Stomach (tissue), 9 donors: ENCODE results near the gene ERCC6L2. TPM values are rescaled to one million over a fixed set of nuclear protein-coding genes. Genes with fewer than 3 reads are reported as not detected.
A peak's percentile ranks its signal among the peaks of the same experiment; 100 is the strongest.

Experiments used
- DNase-seq, 2 donors: peaks; one replicate each; pipeline versions ENCODE4 v3.0.0 to v3.0.0-alpha.2; 2013 to 2019
- H3K27ac ChIP-seq, 5 donors: fragments of 200-600 bp in 4 of 5; sonication (generic) in 4 of 5; one replicate each; pipeline ENCODE4 v1.5.1; 2013 to 2019; ENCODE audit warnings: mild to moderate bottlenecking in 1 of 5, moderate library complexity in 1 of 5
- H3K27me3 ChIP-seq, 3 donors: fragments of 200-600 bp; sonication (generic); one replicate each; pipeline ENCODE4 v1.5.1; 2017 to 2019; ENCODE audit warnings: mixed run types in 1 of 3
- H3K36me3 ChIP-seq, 4 donors: fragments of 200-600 bp; sonication (generic); 1 replicate in 3 of 4; 2 replicates in 1 of 4; pipeline ENCODE4 v1.5.1; 2016 to 2019
- H3K4me1 ChIP-seq, 4 donors: fragments of 200-600 bp; sonication (generic); one replicate each; pipeline ENCODE4 v1.5.1; 2016 to 2019
- H3K4me3 ChIP-seq, 4 donors: fragments of 200-600 bp; sonication (generic) in 3 of 4; one replicate each; pipeline ENCODE4 v1.5.1; 2016 to 2019; ENCODE audit warnings: mild to moderate bottlenecking in 1 of 4
- H3K9me3 ChIP-seq, 4 donors: fragments of 200-600 bp; sonication (generic); one replicate each; pipeline ENCODE4 v1.5.1; 2016 to 2019
- CTCF ChIP-seq, 7 experiments: fragments of 450-650 bp in 4 of 7; fragments of 200-600 bp in 3 of 7; sonication (generic) in 3 of 7; IDR thresholded peaks; one replicate each; pipeline ENCODE4 v1.5.1; 2016 to 2019; ENCODE audit warnings: antibody characterized with exemption in 7 of 7, control low read depth in 2 of 7, mild to moderate bottlenecking in 1 of 7
- EP300 ChIP-seq: sonication (generic); formaldehyde crosslinking; IDR thresholded peaks from one replicate; pipeline ENCODE4 v1.6.1; 2017; ENCODE audit warnings: antibody characterized with exemption
- POLR2A ChIP-seq, 4 donors: fragments of 450-650 bp; IDR thresholded peaks; one replicate each; pipeline ENCODE4 v1.6.1; 2016; ENCODE audit warnings: antibody characterized with exemption in 4 of 4, control low read depth in 2 of 4, mild to moderate bottlenecking in 1 of 4, moderate library complexity in 1 of 4
- POLR2AphosphoS5 ChIP-seq, 3 donors: sonication (generic); formaldehyde crosslinking; IDR thresholded peaks; one replicate each; pipeline ENCODE4 v1.6.1; 2016; ENCODE audit warnings: antibody characterized with exemption in 3 of 3
- WGBS, 5 donors: extraction: QIAGEN DNeasy Blood & Tissue Kit in 3 of 5; methylation state at CpG; one replicate each; pipeline versions ENCODE4 v1.1.5 to v1.1.7; 2013 to 2018; 5-methylcytosine and 5-hydroxymethylcytosine counted together
- intact Hi-C: fragments of 100-400 bp; cut with DNase I; formaldehyde crosslinking; loops from one replicate; pipeline ENCODE4 v1.15.1; 2023; ENCODE audit warnings: low total_unique reads
- polyA plus RNA-seq, 3 donors: library from polyadenylated mRNA; stranded (reverse); fragments of 200-250 nt; gene quantifications; one replicate each; pipeline ENCODE4 v1.2.3, GENCODE V29; 2013
- total RNA-seq, 5 donors: library from RNA; depleted of rRNA; stranded (reverse); fragments of >200 nt; gene quantifications; one replicate each; pipeline versions ENCODE4 v1.1.0 to v1.2.3, GENCODE V29; 2014 to 2016
- donor health status: healthy with polysubstance abuse.
- donor health status: Bipolar disorder and iron deficiency.
- donor health status: healthy.

The ERCC6L2 gene
- total and polyA plus RNA-seq, 8 donors: 3.9 to 218 (median 34.1) TPM

GRCh38 chr9:95880021-95880690 is 4.7 kb downstream of the ERCC6L2 start:
- no peaks in the 10 kb centered on the region for H3K27me3 ChIP-seq
- 45 to 64% (median 60%) methylated on average over 4 of the region's 4 CpGs for WGBS, 5 donors
- H3K9me3 ChIP-seq: no peaks in the 10 kb centered on the region
- H3K27ac ChIP-seq: peak overlapping the region in 4 of 5 donors; percentile 14 to 32 (median 22)
- peaks cover 0 to 37% (median 15%) of the 10 kb centered on the region in 4 donors for H3K4me1 ChIP-seq
- peak in 1 of 2 donors; percentile 82 for DNase-seq
- peaks cover 5 to 20% (median 15%) of the 10 kb centered on the region in 4 donors for H3K36me3 ChIP-seq
- TF ChIP-seq CTCF (IDR thresholded peaks at IDR 0.05): no peak
- no peak for TF ChIP-seq POLR2AphosphoS5 (IDR thresholded peaks at IDR 0.05)
- no peak for TF ChIP-seq EP300
- no peak for TF ChIP-seq POLR2A (IDR thresholded peaks at IDR 0.05)
- intact Hi-C loops: no loop called here
- H3K4me3 ChIP-seq: no peak overlapping the region

- DNase-seq: no peak
- intact Hi-C loops: no loop called here
- peaks cover 0 to 9% (median 3%) of the 10 kb centered on the region in 4 donors for H3K4me1 ChIP-seq
- no peak overlapping the region for H3K4me3 ChIP-seq
- H3K27me3 ChIP-seq: no peaks in the 10 kb centered on the region
- peaks cover 0 to 4% (median 2%) of the 10 kb centered on the region in 4 donors for H3K9me3 ChIP-seq
- TF ChIP-seq POLR2A (IDR thresholded peaks at IDR 0.05): no peak
- TF ChIP-seq POLR2AphosphoS5 (IDR thresholded peaks at IDR 0.05): no peak
- no peak for TF ChIP-seq CTCF (IDR thresholded peaks at IDR 0.05)
- TF ChIP-seq EP300: no peak
- no peak overlapping the region for H3K27ac ChIP-seq
- 70 to 92% (median 90%) methylated on average over 1 of the region's 1 CpG for WGBS, 5 donors
- peaks cover 5 to 22% (median 12%) of the 10 kb centered on the region in 4 donors for H3K36me3 ChIP-seq
Measured at GRCh38 chr9:95887926-95888497, 12.5 kb downstream of the ERCC6L2 start.

- Histone ChIP-seq H3K27ac (no peak overlapping the region), H3K36me3 (peaks cover 0 to 11% (median 4%) of the 10 kb centered on the region in 4 donors), H3K4me1 (peaks cover 0 to 15% (median 2%) of the 10 kb centered on the region in 4 donors), H3K27me3 (no peaks in the 10 kb centered on the region), H3K4me3 (no peak overlapping the region), H3K9me3 (peaks cover 0 to 4% (median 2%) of the 10 kb centered on the region in 4 donors)
- DNase-seq: no peak
- intact Hi-C loops: no loop called here
- 94 to 97% (median 95%) methylated on average over 4 of the region's 4 CpGs for WGBS, 5 donors
- TF ChIP-seq POLR2AphosphoS5 (IDR thresholded peaks at IDR 0.05) (no peak), EP300 (no peak)
Measured at GRCh38 chr9:95890594-95890993, 15.1 kb downstream of the ERCC6L2 start.

GRCh38 chr9:95891067-95891671 is 15.7 kb downstream of the ERCC6L2 start:
- WGBS, 5 donors: 93 to 99% (median 95%) methylated on average over 8 of the region's 8 CpGs
- Histone ChIP-seq H3K4me1 (peaks cover 0 to 15% (median 2%) of the 10 kb centered on the region in 4 donors), H3K27me3 (no peaks in the 10 kb centered on the region), H3K4me3 (no peak overlapping the region), H3K36me3 (peaks cover 0 to 7% (median 3%) of the 10 kb centered on the region in 4 donors), H3K27ac (no peak overlapping the region), H3K9me3 (peaks cover 0 to 4% (median 2%) of the 10 kb centered on the region in 4 donors)
- intact Hi-C loops: no loop called here
- TF ChIP-seq POLR2A (IDR thresholded peaks at IDR 0.05): no peak
- no peak for TF ChIP-seq EP300
- TF ChIP-seq POLR2AphosphoS5 (IDR thresholded peaks at IDR 0.05): no peak
- no peak for TF ChIP-seq CTCF (IDR thresholded peaks at IDR 0.05)
- no peak for DNase-seq
